ENCODE results near the gene RNMT.
"Not testable (repeated sequence)": the region's sequence is repeated elsewhere in the genome, so short reads cannot be mapped to it uniquely, and the experiment has no call there.

The RNMT gene

DNA sequence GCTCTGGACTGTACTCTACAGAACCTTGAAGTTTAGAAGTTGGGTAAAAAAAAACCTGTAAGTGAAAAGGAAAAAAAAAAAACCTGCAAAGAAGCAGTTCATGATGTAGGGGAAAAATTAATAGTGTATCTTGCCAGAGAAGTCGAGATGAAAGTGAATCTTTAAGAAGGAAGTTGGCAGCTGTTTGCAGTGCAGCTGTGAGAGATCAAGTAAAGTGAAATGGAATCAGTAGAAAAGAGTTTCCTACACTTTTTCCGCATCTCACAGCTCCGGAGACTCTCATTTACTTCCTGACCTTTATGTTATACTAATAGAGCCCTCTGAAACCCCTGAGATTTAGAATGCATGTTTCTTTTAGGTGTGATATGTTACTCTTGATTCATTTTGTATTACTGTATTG, 19.2 kb downstream of the RNMT start:
- DNase-seq (ENCODE audit: low read depth), result no peak

GRCh38 chr18:13746633-13747032, 20.2 kb downstream of the RNMT start:
- DNase-seq (ENCODE audit: low read depth), result no peak

DNA sequence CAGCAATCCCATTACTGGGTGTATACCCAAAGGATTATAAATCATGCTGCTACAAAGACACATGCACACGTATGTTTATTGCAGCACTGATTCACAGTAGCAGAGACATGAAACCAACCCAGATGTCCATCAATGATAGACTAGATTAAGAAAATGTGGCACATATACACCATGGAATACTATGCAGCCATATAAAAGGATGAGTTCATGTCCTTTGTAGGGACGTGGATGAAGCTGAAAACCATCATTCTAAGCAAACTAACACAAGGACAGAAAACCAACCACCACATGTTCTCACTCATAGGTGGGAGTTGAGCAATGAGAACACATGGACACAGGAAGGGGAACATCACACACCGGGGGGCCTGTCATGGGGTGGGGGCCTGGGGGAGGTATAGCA, 25.1 kb downstream of the RNMT start:
- not testable (repeated sequence) for DNase-seq (ENCODE audit: low read depth)

DNA sequence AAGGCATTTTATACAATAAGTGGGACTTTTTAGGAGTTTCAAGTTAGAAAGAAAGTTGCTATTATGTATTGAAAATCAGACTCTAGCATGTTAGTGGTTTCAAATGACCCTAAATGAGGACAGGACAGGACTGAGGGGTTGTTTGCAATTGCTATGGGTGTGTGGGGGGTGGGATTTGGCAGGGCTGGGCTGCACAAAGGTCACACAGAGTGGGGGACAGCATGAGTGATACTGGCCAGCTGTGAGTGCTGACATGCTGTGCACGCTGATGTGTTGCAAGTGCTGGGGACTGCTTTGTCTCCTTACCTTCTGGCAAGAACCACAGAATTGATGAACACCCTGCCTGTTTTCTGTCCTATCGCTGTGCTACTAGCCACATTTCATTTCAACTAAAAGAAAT, 29.8 kb downstream of the RNMT start:
- DNase-seq (ENCODE audit: low read depth), result no peak

GRCh38 chr18:13756671-13757070, 30.2 kb downstream of the RNMT start:
- no peak for DNase-seq (ENCODE audit: low read depth)

GRCh38 chr18:13758622-13759021, 32.1 kb downstream of the RNMT start:
- DNase-seq (ENCODE audit: low read depth), result no peak

DNA sequence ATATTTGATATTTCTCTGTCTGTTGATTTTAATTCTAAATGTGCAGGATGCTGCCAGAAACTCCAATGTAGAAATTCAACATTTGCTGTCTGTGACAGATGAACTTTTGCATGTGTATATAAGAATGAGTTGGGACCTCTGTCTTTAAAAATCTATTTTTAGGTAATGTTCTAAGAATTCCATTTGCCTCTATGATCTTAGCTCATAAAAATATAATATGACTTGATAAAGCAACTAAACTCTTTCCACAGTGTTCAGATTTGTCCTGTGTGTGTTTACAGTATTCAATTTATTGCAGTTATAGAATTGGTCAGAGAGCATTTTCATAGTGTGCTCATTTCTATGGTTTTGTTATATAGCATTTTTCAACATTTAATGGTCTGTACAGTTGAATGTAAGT, 33.6 kb downstream of the RNMT start:
- no peak for DNase-seq (ENCODE audit: low read depth)

- no peak for DNase-seq (ENCODE audit: low read depth)
Observed at GRCh38 chr18:13762690-13763439, 36.4 kb downstream of the RNMT start.

- no peak for DNase-seq (ENCODE audit: low read depth)
Observed at GRCh38 chr18:13775058-13775457, 48.6 kb downstream of the RNMT start.

DNA sequence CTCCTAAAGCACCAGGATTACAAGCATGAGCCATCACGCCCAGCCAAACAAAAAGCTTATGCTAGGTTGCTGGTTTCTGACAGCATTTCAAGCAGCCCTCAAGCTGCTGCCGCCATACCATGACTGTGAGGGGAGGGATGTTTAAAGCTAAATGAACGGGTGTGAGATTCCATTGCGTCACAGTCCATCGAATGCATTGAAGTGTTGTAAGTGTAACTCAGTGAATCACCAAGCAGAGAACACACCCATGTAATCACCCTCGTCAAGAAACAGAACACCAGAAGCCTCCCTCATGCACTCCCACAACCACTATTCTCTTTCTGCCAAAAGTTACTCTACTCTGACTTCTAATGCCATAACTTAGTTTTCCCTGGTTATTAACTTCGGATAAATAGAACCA, 64.7 kb downstream of the RNMT start:
- no peak for DNase-seq (ENCODE audit: low read depth)

DNA sequence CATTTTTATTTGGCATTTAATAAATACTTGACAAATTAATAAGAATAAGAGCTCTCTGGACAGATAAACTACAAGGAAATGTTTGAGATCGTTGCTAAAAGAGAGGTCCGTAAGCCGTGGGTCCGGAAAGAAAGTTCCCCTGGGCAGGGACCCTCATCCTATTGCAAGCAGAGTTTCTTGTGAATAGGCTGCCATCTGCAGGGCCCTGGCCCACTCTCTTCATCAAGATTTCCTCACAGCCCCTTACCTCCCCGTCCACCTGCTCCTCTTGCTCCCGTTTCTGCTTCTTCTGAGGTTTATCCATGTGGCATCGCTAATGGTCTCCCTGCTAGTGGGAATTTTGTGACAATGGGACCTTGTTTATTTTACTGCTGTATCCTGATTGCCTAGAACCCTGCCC, 67.3 kb downstream of the RNMT start:
- DNase-seq (ENCODE audit: low read depth), result no peak

DNA sequence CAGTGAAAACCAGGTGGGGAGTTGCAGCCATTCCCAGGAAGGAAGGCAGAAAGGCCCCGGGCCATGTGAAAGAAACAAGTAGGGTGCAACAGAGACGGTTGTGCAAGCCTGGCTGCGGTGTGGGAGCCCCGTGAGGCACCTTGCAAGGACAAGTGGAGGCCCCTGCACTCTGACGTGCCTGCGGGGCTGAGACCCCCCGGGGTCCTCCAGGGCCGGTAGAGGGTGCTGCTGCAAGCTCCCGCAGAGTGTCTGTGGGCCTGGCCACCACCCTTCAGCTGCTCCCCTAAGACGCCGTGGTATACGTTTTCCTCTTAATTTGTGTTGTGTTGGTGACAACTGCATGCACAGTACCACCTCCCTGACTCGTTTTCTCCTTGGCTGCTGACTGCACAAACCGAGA, 70.0 kb downstream of the RNMT start:
- no peak for DNase-seq (ENCODE audit: low read depth)

DNA sequence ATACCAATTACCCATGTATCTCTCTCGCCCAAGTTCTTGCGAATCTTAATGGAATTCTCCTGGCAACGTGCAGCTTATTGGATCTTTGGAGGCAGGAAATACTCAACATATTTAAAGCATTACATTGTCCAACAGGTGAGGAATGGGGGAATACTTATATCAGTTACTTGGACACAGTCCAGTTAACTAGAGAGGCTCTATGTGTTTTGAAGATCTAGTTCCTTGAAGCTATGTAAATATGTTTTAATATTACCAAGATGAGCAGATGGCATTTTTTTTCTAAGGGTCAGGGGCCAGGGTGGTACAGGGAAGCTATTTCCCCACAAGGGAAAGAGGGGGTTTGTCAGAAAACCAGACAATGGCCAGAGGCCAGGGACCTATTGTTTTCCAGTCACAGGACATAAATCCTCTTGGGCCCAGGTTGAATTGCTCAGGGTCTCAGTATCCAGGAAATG, 70.7 kb downstream of the RNMT start:
- DNase-seq (ENCODE audit: low read depth), result no peak

DNA sequence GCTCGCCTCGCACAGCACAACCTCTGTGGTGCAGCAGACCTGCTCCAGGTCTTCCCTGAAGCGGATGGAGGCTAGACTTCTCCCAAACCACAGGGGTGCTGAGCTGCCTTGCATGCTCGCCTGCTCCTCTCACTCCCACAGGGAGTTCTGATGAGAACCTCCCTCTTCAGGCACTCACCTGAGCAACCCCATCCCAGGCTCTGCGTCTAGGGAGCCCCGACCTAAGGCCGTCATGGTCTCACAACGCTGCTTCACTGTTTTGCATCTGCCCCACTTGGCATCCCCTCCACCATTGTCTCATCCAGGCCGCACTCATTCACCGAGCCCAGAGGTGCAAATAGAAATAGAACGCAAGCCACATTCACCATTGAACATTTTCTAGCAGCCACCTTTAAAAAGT, 72.9 kb downstream of the RNMT start:
- no peak for DNase-seq (ENCODE audit: low read depth)

DNA sequence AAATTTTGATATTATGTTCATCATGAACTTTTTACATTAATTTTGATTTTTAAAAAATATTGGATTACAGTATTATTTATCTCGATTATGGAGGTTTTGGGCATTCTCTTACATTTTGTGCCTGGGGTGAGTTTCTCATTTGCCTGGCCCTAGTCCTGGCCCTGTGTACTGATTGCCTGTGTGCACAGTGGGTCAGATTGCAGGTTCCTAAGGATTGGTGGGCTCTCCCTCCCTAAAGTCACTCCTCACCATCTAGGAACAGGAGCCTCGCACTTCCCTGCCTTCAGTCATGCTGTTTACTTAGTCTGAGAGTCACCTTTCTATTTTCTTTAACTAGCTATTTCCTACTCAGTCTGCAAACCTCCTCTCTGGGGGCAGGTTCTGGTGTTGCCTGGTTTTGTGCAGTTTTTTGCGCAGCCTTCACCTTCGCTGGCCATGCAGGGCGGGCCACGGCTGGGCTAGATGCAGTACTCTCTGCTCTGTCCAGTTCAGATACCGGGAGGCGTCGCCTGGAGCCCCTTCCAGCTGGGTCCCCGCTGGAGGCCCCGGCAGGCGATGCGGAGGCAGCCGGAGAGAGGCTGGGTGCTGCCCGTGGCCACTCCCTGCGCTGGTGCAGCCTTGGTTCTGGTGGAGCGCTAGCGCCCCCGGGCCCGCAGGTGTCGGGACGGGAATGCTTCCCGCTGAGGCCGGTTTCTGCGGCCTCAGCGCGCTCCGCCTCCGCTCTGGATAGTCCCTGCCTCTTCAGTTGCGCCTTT, 74.2 kb downstream of the RNMT start:
- peak; percentile 22 for DNase-seq (ENCODE audit: low read depth)

- no peak for DNase-seq (ENCODE audit: low read depth)
Observed at GRCh38 chr18:13801260-13801601, 74.8 kb downstream of the RNMT start.

- DNase-seq (ENCODE audit: low read depth), result no peak
Observed at GRCh38 chr18:13804305-13804704, 77.8 kb downstream of the RNMT start.

DNA sequence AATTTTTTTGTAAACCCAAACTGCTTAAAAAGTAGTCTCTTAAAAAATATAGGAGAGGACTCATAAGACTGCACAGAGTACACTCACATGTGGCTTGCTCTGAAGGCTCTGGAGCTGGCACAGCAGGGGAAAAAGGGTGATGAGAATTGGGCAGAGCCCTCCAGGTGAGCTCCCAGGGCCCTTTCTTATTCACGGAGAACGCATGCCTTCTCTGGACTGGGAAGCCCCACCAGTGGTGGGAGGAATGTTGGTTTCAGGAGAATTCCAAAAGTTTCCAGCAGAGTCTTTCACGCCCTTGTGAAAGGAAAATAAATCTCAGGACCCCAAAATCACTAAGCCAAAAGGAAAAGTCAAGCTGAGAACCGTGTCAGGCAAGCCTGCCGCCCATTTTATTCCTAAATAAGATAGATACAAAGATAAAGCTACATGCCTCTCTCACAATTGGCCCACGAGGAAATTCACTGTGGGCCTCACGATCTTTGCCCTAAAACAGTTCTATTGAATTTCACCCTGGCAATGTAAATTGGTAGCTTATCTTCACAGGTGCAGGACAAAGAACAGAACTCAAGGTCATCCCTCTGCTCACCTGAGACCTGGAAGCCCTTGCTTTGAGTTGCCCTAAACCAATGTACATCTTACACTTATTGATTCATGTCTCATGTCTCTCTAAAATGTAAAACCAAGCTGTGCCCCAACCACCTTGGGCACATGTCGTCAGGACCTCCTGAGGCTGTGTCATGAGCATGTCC, 82.0 kb downstream of the RNMT start:
- no peak for DNase-seq (ENCODE audit: low read depth)

- no peak for DNase-seq (ENCODE audit: low read depth)
Observed at GRCh38 chr18:13809043-13809430, 82.6 kb downstream of the RNMT start.

DNA sequence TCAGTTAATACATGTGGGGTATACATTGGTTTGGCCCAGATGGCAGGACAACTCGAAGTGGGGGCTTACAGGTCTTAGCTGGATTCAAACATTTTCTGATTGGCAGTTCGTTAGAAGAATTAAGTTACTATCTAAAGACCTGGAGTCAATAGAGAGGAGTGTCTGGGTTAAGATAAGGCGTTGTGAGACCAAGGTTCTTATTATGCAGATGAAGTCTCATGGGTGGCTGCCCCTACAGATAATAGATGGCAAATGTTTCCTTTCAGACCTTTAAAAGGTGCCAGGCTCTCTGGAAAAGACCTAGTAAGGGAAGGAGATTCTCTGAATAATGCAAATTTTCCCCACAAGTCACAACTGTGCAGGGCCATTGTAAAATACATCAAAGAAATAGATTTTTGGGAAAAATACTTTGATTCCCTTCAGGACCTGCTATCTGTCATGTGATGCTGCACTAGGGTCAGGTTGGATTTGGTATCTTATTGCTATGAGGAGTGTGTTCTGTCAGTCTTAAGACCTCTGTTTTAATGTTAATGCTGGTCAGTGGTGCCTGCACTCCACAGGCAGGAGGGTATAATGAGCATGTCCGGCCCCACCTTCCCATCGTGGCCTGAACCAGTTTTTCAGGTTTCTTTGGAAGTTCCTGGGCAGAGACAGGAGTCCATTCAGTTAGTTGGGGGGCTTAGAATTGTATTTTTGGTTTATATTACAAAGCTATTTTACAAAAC, 83.2 kb downstream of the RNMT start:
- DNase-seq (ENCODE audit: low read depth), result no peak

- no peak for DNase-seq (ENCODE audit: low read depth)
Observed at GRCh38 chr18:13810950-13811485, 84.5 kb downstream of the RNMT start.

DNA sequence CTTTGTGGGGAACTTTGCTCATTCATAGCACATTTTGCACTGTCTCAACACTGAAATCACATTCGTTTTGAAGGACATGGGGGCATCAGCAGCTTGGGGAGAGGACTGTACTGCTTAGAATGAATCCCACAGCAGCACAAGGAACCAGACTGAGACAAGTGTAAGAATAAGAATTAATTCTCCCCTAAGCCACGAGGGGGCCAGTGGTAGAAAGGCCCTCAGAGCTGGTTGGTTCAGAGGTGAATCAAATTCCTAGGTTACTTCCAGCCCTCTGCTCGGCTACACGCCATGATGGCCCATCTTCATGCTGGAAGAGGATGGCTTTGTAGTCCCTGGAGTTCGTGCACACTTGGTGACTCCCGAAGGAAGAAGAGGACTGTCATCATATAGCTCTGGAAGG, 85.5 kb downstream of the RNMT start:
- no peak for DNase-seq (ENCODE audit: low read depth)

Measured in stimulated activated CD4-positive, alpha-beta T cell treated with anti-CD3 and anti-CD28 coated beads, Interleukin-2, amount 100 ng/mL, for 4 hours (primary cell).